C4-2B (cell line): ENCODE results near the gene C1D.

Experiments used
- ZFX ChIP-seq: fragments of 450-650 bp; IDR thresholded peaks from 2 replicates; pipeline ENCODE4 v1.6.1; 2017
- TF ChIP-seq, protein P1 (sequence below): fragments of 450-650 bp; conservative IDR thresholded peaks from 2 replicates; pipeline ENCODE4 v1.5.1; 2017; ENCODE audit warnings: mild to moderate bottlenecking

DNA sequence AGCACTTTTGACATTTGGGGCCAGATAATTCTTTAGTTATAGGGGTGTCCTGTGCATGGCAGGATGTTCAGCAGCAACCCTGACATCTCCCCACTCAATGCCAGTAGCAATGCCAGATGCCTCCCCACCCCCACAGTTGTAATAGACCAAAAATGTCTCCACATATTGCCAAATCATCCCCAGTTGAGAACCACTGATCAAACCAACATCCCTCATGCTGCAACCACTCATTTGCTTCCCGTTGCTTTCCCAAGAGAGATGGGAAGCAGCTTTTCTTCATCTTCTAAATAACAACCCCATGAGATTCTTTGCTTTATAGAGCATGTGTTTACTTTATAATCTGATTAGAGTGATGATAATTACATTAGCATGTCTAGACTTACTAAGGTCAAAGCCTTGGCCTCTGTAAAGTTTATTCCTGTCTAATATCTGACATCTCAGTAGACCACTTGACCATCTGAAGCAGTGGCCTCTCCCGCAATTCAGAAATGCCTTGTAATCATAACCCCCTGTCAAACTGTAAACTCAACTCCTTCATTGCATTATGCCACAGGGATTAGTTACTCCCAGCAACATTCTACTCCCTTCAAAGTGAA is 28.7 kb upstream of the C1D start:
- TF ChIP-seq, protein P1, sequence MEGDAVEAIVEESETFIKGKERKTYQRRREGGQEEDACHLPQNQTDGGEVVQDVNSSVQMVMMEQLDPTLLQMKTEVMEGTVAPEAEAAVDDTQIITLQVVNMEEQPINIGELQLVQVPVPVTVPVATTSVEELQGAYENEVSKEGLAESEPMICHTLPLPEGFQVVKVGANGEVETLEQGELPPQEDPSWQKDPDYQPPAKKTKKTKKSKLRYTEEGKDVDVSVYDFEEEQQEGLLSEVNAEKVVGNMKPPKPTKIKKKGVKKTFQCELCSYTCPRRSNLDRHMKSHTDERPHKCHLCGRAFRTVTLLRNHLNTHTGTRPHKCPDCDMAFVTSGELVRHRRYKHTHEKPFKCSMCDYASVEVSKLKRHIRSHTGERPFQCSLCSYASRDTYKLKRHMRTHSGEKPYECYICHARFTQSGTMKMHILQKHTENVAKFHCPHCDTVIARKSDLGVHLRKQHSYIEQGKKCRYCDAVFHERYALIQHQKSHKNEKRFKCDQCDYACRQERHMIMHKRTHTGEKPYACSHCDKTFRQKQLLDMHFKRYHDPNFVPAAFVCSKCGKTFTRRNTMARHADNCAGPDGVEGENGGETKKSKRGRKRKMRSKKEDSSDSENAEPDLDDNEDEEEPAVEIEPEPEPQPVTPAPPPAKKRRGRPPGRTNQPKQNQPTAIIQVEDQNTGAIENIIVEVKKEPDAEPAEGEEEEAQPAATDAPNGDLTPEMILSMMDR, result no peak
- no peak for TF ChIP-seq ZFX
